Parathyroid adenoma (tissue), 2 donors: ENCODE data around the gene UBE2D1.

Experiments used
- H2AFZ ChIP-seq: fragments of 300-600 bp; sonication (generic); one replicate; pipeline ENCODE4 v1.7.0; 2017; ENCODE audit warnings: antibody characterized with exemption, mild to moderate bottlenecking
- H3K27ac ChIP-seq: fragments of 300-600 bp; sonication (generic); one replicate; pipeline ENCODE4 v1.7.0; 2017
- H3K27me3 ChIP-seq: fragments of 300-600 bp; sonication (generic); one replicate; pipeline ENCODE4 v1.7.0; 2017; ENCODE audit warnings: low read length; ENCODE audit not compliant: control insufficient read depth, insufficient read depth
- H3K36me3 ChIP-seq: fragments of 300-600 bp; sonication (generic); one replicate; pipeline ENCODE4 v1.7.0; 2017; ENCODE audit warnings: low read length; ENCODE audit not compliant: control insufficient read depth, insufficient read depth
- H3K4me1 ChIP-seq: fragments of 300-600 bp; sonication (generic); one replicate; pipeline ENCODE4 v1.7.0; 2017; ENCODE audit warnings: control low read depth
- H3K4me2 ChIP-seq: fragments of 300-600 bp; sonication (generic); one replicate; pipeline ENCODE4 v1.7.0; 2017; ENCODE audit warnings: low read length
- H3K4me3 ChIP-seq: fragments of 300-600 bp; sonication (generic); one replicate; pipeline ENCODE4 v1.7.0; 2017; ENCODE audit warnings: low read depth, low read length
- H3K79me2 ChIP-seq: fragments of 300-600 bp; sonication (generic); one replicate; pipeline ENCODE4 v1.7.0; 2017; ENCODE audit warnings: control low read depth
- H3K9ac ChIP-seq: fragments of 300-600 bp; sonication (generic); one replicate; pipeline ENCODE4 v1.7.0; 2017; ENCODE audit warnings: mild to moderate bottlenecking
- H3K9me3 ChIP-seq: fragments of 300-600 bp; sonication (generic); one replicate; pipeline ENCODE4 v1.7.0; 2017; ENCODE audit warnings: low read length; ENCODE audit not compliant: control insufficient read depth
- CTCF ChIP-seq: fragments of 300-600 bp; sonication (generic); IDR thresholded peaks from one replicate; pipeline ENCODE4 v1.7.0; 2017; ENCODE audit warnings: antibody characterized with exemption, mild to moderate bottlenecking
- donor health status: primary hyperparathyroidism.

The UBE2D1 gene

GRCh38 chr10:58331646-58332045 is 3.2 kb upstream of the UBE2D1 start:
- H3K4me1 ChIP-seq, result no peaks in the 10 kb centered on the region
- no peaks in the 10 kb centered on the region for H3K9me3 ChIP-seq
- no peak overlapping the region for H3K4me2 ChIP-seq
- H3K27me3 ChIP-seq, result no peaks in the 10 kb centered on the region
- no peak overlapping the region for H2AFZ ChIP-seq
- no peak overlapping the region for H3K27ac ChIP-seq
- no peak overlapping the region for H3K9ac ChIP-seq
- no peak overlapping the region for H3K4me3 ChIP-seq
- no peaks in the 10 kb centered on the region for H3K36me3 ChIP-seq
- peaks cover 8% of the 10 kb centered on the region for H3K79me2 ChIP-seq
- TF ChIP-seq CTCF, result no peak

GRCh38 chr10:58335306-58336005 is 650 bp downstream of the UBE2D1 start:
- Histone ChIP-seq H3K4me2 (peak overlapping the region; percentile 88), H2AFZ (peak overlapping the region; percentile 90), H3K4me1 (no peaks in the 10 kb centered on the region), H3K9ac (peak overlapping the region; percentile 48), H3K36me3 (no peaks in the 10 kb centered on the region), H3K27me3 (no peaks in the 10 kb centered on the region), H3K4me3 (peak overlapping the region; percentile 85), H3K9me3 (no peaks in the 10 kb centered on the region), H3K27ac (peak overlapping the region; percentile 63), H3K79me2 (peaks cover 24% of the 10 kb centered on the region)
- TF ChIP-seq CTCF, result no peak

GRCh38 chr10:58336242-58336641 is 1.4 kb downstream of the UBE2D1 start:
- TF ChIP-seq CTCF, result no peak
- Histone ChIP-seq H3K4me1 (no peaks in the 10 kb centered on the region), H3K9ac (no peak overlapping the region), H3K79me2 (peaks cover 30% of the 10 kb centered on the region), H2AFZ (no peak overlapping the region), H3K9me3 (no peaks in the 10 kb centered on the region), H3K4me3 (peak overlapping the region; percentile 85), H3K27ac (no peak overlapping the region), H3K4me2 (peak overlapping the region; percentile 88), H3K27me3 (no peaks in the 10 kb centered on the region), H3K36me3 (no peaks in the 10 kb centered on the region)

GRCh38 chr10:58341422-58341821 is 6.6 kb downstream of the UBE2D1 start:
- Histone ChIP-seq H2AFZ (no peak overlapping the region), H3K27ac (no peak overlapping the region), H3K27me3 (no peaks in the 10 kb centered on the region), H3K79me2 (peaks cover 50% of the 10 kb centered on the region), H3K9ac (no peak overlapping the region), H3K4me3 (no peak overlapping the region), H3K36me3 (no peaks in the 10 kb centered on the region), H3K4me1 (peaks cover 4% of the 10 kb centered on the region), H3K9me3 (no peaks in the 10 kb centered on the region), H3K4me2 (no peak overlapping the region)
- no peak for TF ChIP-seq CTCF

GRCh38 chr10:58341947-58342346 is 7.1 kb downstream of the UBE2D1 start:
- Histone ChIP-seq H3K27ac (no peak overlapping the region), H3K27me3 (no peaks in the 10 kb centered on the region), H3K4me1 (peaks cover 4% of the 10 kb centered on the region), H3K4me2 (no peak overlapping the region), H3K79me2 (peaks cover 52% of the 10 kb centered on the region), H3K36me3 (no peaks in the 10 kb centered on the region), H3K4me3 (no peak overlapping the region), H3K9me3 (no peaks in the 10 kb centered on the region), H2AFZ (no peak overlapping the region), H3K9ac (no peak overlapping the region)
- no peak for TF ChIP-seq CTCF
